Natural killer cell (primary cell): Measurements from ENCODE around the gene LIMK2. TPM values are rescaled to one million over a fixed set of nuclear protein-coding genes. Genes with fewer than 3 reads are reported as not detected.

Experiments used
- ATAC-seq, 3 donors: fragments of 150-1000 bp in 2 of 3; fragments of 200-7000 bp in 1 of 3; cut with Tn5 transposase; 1 replicate in 1 of 3; 2 replicates in 2 of 3; pipeline ENCODE4 v1.10.0; 2021; ENCODE audit warnings: mild to moderate bottlenecking in 2 of 3, moderate library complexity in 2 of 3
- DNase-seq, 2 donors: peaks; one replicate each; pipeline versions ENCODE4 v3.0.0 to v3.0.0-alpha.2; 2013 to 2021; ENCODE audit warnings: mixed read lengths in 1 of 2
- H3K27ac ChIP-seq: one replicate; pipeline ENCODE4 v1.5.1; 2013; ENCODE audit warnings: mild to moderate bottlenecking, low read length
- H3K27me3 ChIP-seq: one replicate; pipeline ENCODE4 v1.6.1; 2013; ENCODE audit warnings: low read length; ENCODE audit not compliant: control insufficient read depth, insufficient read depth
- H3K36me3 ChIP-seq: one replicate; pipeline ENCODE4 v1.6.1; 2013; ENCODE audit warnings: low read length; ENCODE audit not compliant: control insufficient read depth, insufficient read depth
- H3K4me1 ChIP-seq: one replicate; pipeline ENCODE4 v1.6.1; 2013; ENCODE audit warnings: low read length; ENCODE audit not compliant: control insufficient read depth, insufficient read depth
- H3K4me3 ChIP-seq: one replicate; pipeline ENCODE4 v1.5.1; 2013; ENCODE audit warnings: low read length
- H3K9me3 ChIP-seq: one replicate; pipeline ENCODE4 v1.6.1; 2013; ENCODE audit warnings: low read length; ENCODE audit not compliant: control insufficient read depth, insufficient read depth
- H3K27ac Mint-ChIP-seq, 2 donors: one replicate each; pipeline ENCODE4 v1.8.0; 2022; ENCODE audit warnings: mild to moderate bottlenecking in 2 of 2, mixed read lengths in 2 of 2, moderate library complexity in 1 of 2
- H3K27me3 Mint-ChIP-seq, 2 donors: one replicate each; pipeline ENCODE4 v1.8.0; 2022; ENCODE audit warnings: low read depth in 2 of 2, mixed read lengths in 2 of 2
- H3K36me3 Mint-ChIP-seq: one replicate; pipeline ENCODE4 v1.8.0; 2022; ENCODE audit warnings: mixed read lengths
- H3K4me1 Mint-ChIP-seq, 2 donors: one replicate each; pipeline ENCODE4 v1.8.0; 2022; ENCODE audit warnings: mixed read lengths in 2 of 2
- H3K4me3 Mint-ChIP-seq: one replicate; pipeline ENCODE4 v1.8.0; 2022; ENCODE audit warnings: mild to moderate bottlenecking, moderate library complexity, mixed read lengths
- H3K9me3 Mint-ChIP-seq, 2 donors: one replicate each; pipeline ENCODE4 v1.8.0; 2022; ENCODE audit warnings: mixed read lengths in 2 of 2
- CTCF ChIP-seq: fragments of 200-600 bp; IDR thresholded peaks from one replicate; pipeline ENCODE4 v1.8.0; 2022; ENCODE audit warnings: antibody characterized with exemption
- WGBS: methylation state at CpG from one replicate; pipeline ENCODE4 v1.1.7; 2013; ENCODE audit warnings: missing lambda C conversion rate; ENCODE audit not compliant: insufficient coverage; 5-methylcytosine and 5-hydroxymethylcytosine counted together
- intact Hi-C: fragments of 100-400 bp; cut with micrococcal nuclease; formaldehyde crosslinking; loops from one replicate; pipeline ENCODE4 v1.14.2; 2022
- total RNA-seq, 4 donors: library from RNA; stranded (reverse); fragments of 120-200 nt in 1 of 4; gene quantifications; one replicate each; pipeline versions ENCODE4 v1.2.3 to v1.2.4, GENCODE V29; 2013 to 2022

LIMK2 gene
- total RNA-seq, 3 donors from 2014 or later (not counting 1 experiment from before 2014, with no cell fraction given) = 17.2 to 28.6 (median 19.1) TPM

- Mint-ChIP-seq H3K27ac (no peak overlapping the region), H3K27me3 (no peaks in the 10 kb centered on the region), H3K9me3 (no peaks in the 10 kb centered on the region), H3K4me1 (no peaks in the 10 kb centered on the region), H3K36me3 (no peaks in the 10 kb centered on the region), H3K4me3 (no peak overlapping the region)
- no peak for TF ChIP-seq CTCF
- Histone ChIP-seq H3K36me3 (no peaks in the 10 kb centered on the region), H3K27me3 (no peaks in the 10 kb centered on the region), H3K4me1 (no peaks in the 10 kb centered on the region), H3K9me3 (no peaks in the 10 kb centered on the region), H3K27ac (no peak overlapping the region), H3K4me3 (no peak overlapping the region)
- intact Hi-C loops = no loop called here
- WGBS = 98% methylated on average over 3 of the region's 3 CpGs
- no peak for DNase-seq
- ATAC-seq = no peak
Measured at GRCh38 chr22:31300896-31301295, 88.8 kb downstream of the LIMK2 start.

GRCh38 chr22:31302006-31302405 is 89.9 kb downstream of the LIMK2 start:
- no peak for ATAC-seq

GRCh38 chr22:31302537-31302936 is 90.4 kb downstream of the LIMK2 start:
- no peak overlapping the region for H3K4me3 Mint-ChIP-seq
- H3K27ac Mint-ChIP-seq = no peak overlapping the region
- ATAC-seq = no peak
- no peaks in the 10 kb centered on the region for H3K27me3 Mint-ChIP-seq
- Histone ChIP-seq H3K27ac (no peak overlapping the region), H3K36me3 (no peaks in the 10 kb centered on the region), H3K27me3 (no peaks in the 10 kb centered on the region), H3K9me3 (no peaks in the 10 kb centered on the region), H3K4me3 (no peak overlapping the region), H3K4me1 (no peaks in the 10 kb centered on the region)
- DNase-seq = no peak
- no peaks in the 10 kb centered on the region for H3K9me3 Mint-ChIP-seq
- TF ChIP-seq CTCF = no peak
- H3K36me3 Mint-ChIP-seq = no peaks in the 10 kb centered on the region
- H3K4me1 Mint-ChIP-seq = no peaks in the 10 kb centered on the region
- 84% methylated on average over 2 of the region's 3 CpGs for WGBS
- intact Hi-C loops = no loop called here

More at GRCh38 chr22:31302006-31302405, 89.9 kb downstream of the LIMK2 start:
- Histone ChIP-seq H3K9me3 (no peaks in the 10 kb centered on the region), H3K36me3 (no peaks in the 10 kb centered on the region), H3K27ac (no peak overlapping the region), H3K27me3 (no peaks in the 10 kb centered on the region), H3K4me3 (no peak overlapping the region), H3K4me1 (no peaks in the 10 kb centered on the region)
- Mint-ChIP-seq H3K4me3 (no peak overlapping the region), H3K27ac (no peak overlapping the region), H3K36me3 (no peaks in the 10 kb centered on the region), H3K27me3 (no peaks in the 10 kb centered on the region), H3K4me1 (no peaks in the 10 kb centered on the region), H3K9me3 (no peaks in the 10 kb centered on the region)
- TF ChIP-seq CTCF = no peak
- no peak for DNase-seq
- intact Hi-C loops = no loop called here

- Histone ChIP-seq H3K4me3 (no peak overlapping the region), H3K27me3 (no peaks in the 10 kb centered on the region), H3K4me1 (no peaks in the 10 kb centered on the region), H3K36me3 (no peaks in the 10 kb centered on the region), H3K27ac (no peak overlapping the region), H3K9me3 (no peaks in the 10 kb centered on the region)
- Mint-ChIP-seq H3K9me3 (no peaks in the 10 kb centered on the region), H3K27me3 (no peaks in the 10 kb centered on the region), H3K4me1 (no peaks in the 10 kb centered on the region), H3K36me3 (no peaks in the 10 kb centered on the region), H3K4me3 (no peak overlapping the region), H3K27ac (no peak overlapping the region)
- ATAC-seq (no peak), DNase-seq (no peak)
- WGBS = 96% methylated on average over 3 of the region's 3 CpGs
- no peak for TF ChIP-seq CTCF
- intact Hi-C loops = no loop called here
Measured at GRCh38 chr22:31305194-31305593, 93.1 kb downstream of the LIMK2 start.
